Mucosa of stomach (tissue), 1 donor: ENCODE data around the gene CDK5RAP2.

Experiments used
- H3K27me3 ChIP-seq: one replicate; pipeline ENCODE4 v1.7.0; 2013; ENCODE audit warnings: mild to moderate bottlenecking, low read length; ENCODE audit not compliant: control insufficient read depth, insufficient read depth
- H3K36me3 ChIP-seq: one replicate; pipeline ENCODE4 v1.7.0; 2013; ENCODE audit warnings: low read length; ENCODE audit not compliant: control insufficient read depth, insufficient read depth
- H3K4me1 ChIP-seq: one replicate; pipeline ENCODE4 v1.7.0; 2013; ENCODE audit warnings: mild to moderate bottlenecking, low read length; ENCODE audit not compliant: control insufficient read depth, insufficient read depth
- H3K4me3 ChIP-seq: one replicate; pipeline ENCODE4 v1.7.0; 2013; ENCODE audit warnings: low read length
- H3K9ac ChIP-seq: one replicate; pipeline ENCODE4 v1.7.0; 2013; ENCODE audit warnings: mild to moderate bottlenecking, low read length, moderate library complexity
- H3K9me3 ChIP-seq: one replicate; pipeline ENCODE4 v1.7.0; 2013; ENCODE audit warnings: mild to moderate bottlenecking, low read length, moderate library complexity; ENCODE audit not compliant: control insufficient read depth
- donor health status: Pancreatic carcinoma.

The CDK5RAP2 gene

DNA sequence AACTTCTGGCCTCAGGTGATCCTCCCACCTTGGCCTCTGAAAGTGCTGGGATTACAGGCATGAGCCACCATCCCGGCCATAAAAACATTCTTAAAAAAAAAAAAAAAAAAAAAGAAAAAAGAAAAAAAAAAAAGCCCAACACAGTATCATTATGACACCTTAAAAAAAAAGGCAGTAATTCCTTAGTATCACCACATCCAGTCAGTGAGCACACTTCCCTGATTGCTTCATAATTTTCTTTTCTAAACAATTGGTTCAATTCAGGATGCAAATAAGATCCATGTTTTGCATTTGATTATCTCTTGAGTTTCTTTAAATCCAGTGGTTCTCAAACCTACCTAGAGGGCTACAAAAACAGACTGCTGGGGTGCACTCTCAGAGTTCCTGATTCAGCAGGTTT is 182.5 kb downstream of the CDK5RAP2 start:
- Histone ChIP-seq H3K4me1 (no peaks in the 10 kb centered on the region), H3K9ac (no peak overlapping the region), H3K4me3 (no peak overlapping the region), H3K27me3 (no peaks in the 10 kb centered on the region), H3K9me3 (no peaks in the 10 kb centered on the region), H3K36me3 (peaks cover 3% of the 10 kb centered on the region)

GRCh38 chr9:120396931-120397330 is 183.0 kb downstream of the CDK5RAP2 start:
- peaks cover 3% of the 10 kb centered on the region for H3K36me3 ChIP-seq
- H3K9ac ChIP-seq = no peak overlapping the region

DNA sequence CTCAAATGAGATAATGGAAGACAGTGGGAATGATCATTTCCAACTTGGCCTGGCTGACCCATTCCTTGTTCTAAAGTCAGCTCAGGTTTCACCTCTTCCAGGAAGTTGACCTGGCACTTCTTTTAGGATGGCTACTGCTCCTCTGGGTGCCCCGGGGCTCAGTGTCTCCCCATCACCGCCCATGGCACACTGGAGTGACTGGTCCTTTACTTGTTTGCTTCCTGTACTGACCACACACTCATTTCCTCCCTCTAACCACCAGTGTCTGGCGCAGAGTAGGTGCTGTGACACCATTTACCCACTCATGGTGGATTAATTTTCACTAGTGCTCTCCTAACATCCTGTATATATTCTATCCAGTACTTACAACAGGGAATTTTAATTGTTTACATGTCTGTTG is 183.5 kb downstream of the CDK5RAP2 start:
- no peak overlapping the region for H3K9ac ChIP-seq
- H3K4me1 ChIP-seq = no peaks in the 10 kb centered on the region
- H3K36me3 ChIP-seq = peaks cover 3% of the 10 kb centered on the region
- no peaks in the 10 kb centered on the region for H3K27me3 ChIP-seq
- H3K9me3 ChIP-seq = no peaks in the 10 kb centered on the region
- no peak overlapping the region for H3K4me3 ChIP-seq

More at GRCh38 chr9:120396931-120397330, 183.0 kb downstream of the CDK5RAP2 start:
- no peaks in the 10 kb centered on the region for H3K9me3 ChIP-seq
- no peaks in the 10 kb centered on the region for H3K4me1 ChIP-seq
- no peaks in the 10 kb centered on the region for H3K27me3 ChIP-seq
- no peak overlapping the region for H3K4me3 ChIP-seq

DNA sequence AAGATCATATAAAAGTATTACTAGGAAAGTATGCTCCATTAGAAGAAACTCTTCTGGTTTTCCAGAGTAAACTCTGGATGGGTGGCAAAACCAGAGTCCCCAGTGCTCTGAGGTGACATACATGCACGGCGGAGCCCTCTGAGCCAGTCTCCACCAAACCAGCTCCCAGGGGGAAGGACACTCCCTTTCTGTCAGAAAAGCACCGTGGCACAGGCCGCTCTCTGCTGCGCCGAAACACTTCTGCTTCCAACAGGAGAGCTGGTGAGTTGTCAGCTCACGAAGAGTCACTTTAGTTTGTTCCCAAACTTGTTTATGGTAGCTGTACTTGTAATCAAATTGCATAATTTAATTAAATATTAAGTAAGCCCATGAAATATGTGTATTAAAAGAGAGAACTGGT is 184.6 kb downstream of the CDK5RAP2 start:
- no peaks in the 10 kb centered on the region for H3K9me3 ChIP-seq
- H3K36me3 ChIP-seq = peaks cover 3% of the 10 kb centered on the region
- no peak overlapping the region for H3K4me3 ChIP-seq
- H3K4me1 ChIP-seq = peaks cover 1% of the 10 kb centered on the region
- no peaks in the 10 kb centered on the region for H3K27me3 ChIP-seq
- H3K9ac ChIP-seq = no peak overlapping the region

GRCh38 chr9:120394058-120394669 is 185.8 kb downstream of the CDK5RAP2 start:
- Histone ChIP-seq H3K27me3 (no peaks in the 10 kb centered on the region), H3K9me3 (no peaks in the 10 kb centered on the region), H3K9ac (no peak overlapping the region), H3K4me1 (peaks cover 4% of the 10 kb centered on the region), H3K4me3 (no peak overlapping the region), H3K36me3 (peaks cover 3% of the 10 kb centered on the region)

DNA sequence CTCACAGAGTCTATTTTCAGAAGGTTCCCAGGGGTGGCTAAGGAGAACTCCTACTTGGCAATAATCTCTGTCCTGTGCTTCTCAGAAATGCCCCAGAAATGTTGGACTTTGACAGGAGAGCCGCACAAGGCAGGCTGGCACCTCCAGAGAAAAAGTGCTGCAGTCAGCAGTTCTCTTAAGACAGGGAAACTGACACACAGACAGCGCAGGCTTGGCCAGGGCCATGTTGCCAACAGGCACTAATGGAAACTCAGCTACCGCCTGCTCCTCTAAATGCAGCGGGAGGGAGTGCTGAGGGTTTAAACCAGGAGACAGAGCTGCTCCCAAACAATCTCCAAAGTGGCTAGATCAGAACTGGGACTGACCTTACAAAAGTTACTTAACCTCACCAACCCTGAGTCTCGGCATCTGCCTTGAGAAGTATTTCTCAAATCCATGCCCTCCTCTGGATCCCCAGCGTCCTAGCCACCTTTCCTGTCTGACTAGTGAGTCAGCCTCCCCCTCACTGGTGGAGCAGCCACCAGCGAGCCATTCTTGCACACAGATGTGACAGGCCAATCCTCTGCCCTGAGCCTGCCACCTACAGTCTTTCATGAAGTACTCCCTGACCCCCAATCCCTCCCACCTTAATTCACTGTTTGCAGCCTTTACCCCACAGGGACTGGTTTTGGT is 186.4 kb downstream of the CDK5RAP2 start:
- Histone ChIP-seq H3K4me3 (no peak overlapping the region), H3K36me3 (peaks cover 3% of the 10 kb centered on the region), H3K9me3 (no peaks in the 10 kb centered on the region), H3K4me1 (peaks cover 4% of the 10 kb centered on the region), H3K9ac (no peak overlapping the region), H3K27me3 (no peaks in the 10 kb centered on the region)

DNA sequence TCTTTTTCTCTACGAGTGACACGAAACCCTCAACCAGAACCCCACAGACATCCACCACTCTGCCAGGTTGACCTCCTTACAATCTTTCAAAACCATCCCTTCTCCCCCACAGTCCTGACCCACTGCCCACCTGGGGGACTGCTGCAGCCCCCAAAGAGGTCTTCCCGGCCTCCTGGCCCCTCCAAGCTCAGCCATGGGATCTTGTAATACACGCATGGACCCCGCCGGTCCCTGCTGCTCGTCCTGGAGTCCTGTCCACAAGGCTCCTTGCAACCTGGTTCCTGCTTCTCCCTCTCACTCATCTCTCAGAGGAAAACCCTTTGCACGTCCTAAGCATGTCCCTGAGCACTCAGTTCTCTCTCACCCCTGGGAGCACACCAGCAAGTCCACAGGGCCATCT is 187.3 kb downstream of the CDK5RAP2 start:
- H3K4me3 ChIP-seq = no peak overlapping the region
- no peak overlapping the region for H3K9ac ChIP-seq
- no peaks in the 10 kb centered on the region for H3K27me3 ChIP-seq
- H3K9me3 ChIP-seq = no peaks in the 10 kb centered on the region
- peaks cover 3% of the 10 kb centered on the region for H3K36me3 ChIP-seq
- peaks cover 4% of the 10 kb centered on the region for H3K4me1 ChIP-seq

GRCh38 chr9:120392245-120392644 is 187.7 kb downstream of the CDK5RAP2 start:
- no peaks in the 10 kb centered on the region for H3K9me3 ChIP-seq
- no peak overlapping the region for H3K4me3 ChIP-seq
- no peaks in the 10 kb centered on the region for H3K27me3 ChIP-seq
- peaks cover 3% of the 10 kb centered on the region for H3K36me3 ChIP-seq
- no peak overlapping the region for H3K9ac ChIP-seq
- peaks cover 4% of the 10 kb centered on the region for H3K4me1 ChIP-seq

- Histone ChIP-seq H3K9ac (no peak overlapping the region), H3K4me1 (peaks cover 7% of the 10 kb centered on the region), H3K27me3 (no peaks in the 10 kb centered on the region), H3K9me3 (no peaks in the 10 kb centered on the region), H3K4me3 (no peak overlapping the region), H3K36me3 (peaks cover 3% of the 10 kb centered on the region)
These were observed 188.3 kb downstream of the CDK5RAP2 start for GRCh38 chr9:120391691-120392090.

DNA sequence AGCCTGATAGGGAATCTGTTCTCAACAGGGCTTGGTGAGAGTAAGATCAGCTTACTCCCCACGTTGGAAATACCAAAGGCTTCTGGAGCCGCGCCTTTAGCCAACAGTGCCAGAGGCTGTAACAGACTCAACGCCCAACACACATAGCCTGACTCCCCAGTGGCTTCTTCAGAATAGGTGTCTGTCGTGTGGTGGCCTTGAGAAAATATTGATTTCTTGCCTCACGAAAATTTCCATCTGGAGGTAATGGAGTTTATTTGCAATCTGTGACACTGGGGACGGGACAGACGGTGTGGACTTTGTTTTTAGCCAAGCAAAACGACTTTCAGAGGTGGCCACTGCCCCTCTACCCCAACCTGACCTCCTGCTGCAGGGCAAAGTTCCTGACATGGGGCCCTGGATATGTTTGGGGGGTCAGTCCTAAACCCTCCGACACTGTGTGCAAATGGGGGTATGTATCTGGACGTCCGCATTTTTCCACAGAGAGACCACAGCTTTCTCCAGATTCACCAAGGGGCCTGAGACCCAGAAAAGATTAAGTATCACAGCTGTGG is 189.3 kb downstream of the CDK5RAP2 start:
- Histone ChIP-seq H3K27me3 (no peaks in the 10 kb centered on the region), H3K4me1 (peaks cover 17% of the 10 kb centered on the region), H3K4me3 (no peak overlapping the region), H3K9me3 (no peaks in the 10 kb centered on the region), H3K9ac (no peak overlapping the region), H3K36me3 (peaks cover 3% of the 10 kb centered on the region)

DNA sequence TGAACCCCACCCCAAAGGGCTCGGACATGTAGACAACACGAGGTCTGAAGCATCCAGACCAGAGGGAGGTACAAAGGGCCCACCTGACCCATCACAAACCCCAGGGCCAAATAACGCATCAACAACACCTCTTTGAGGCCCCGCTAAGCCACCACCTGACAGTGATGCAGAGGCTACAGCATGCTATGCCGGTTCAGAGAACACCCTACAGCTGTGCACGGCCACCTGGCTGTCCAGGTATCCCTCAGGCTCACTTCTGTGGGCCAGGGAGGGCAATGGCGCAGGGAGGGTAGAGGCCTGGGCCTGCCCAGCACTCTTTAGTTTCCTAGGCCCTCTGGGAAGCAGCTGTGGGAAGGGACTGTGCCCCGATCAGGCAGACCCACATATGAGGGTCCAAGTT is 190.1 kb downstream of the CDK5RAP2 start:
- H3K4me3 ChIP-seq = no peak overlapping the region
- no peak overlapping the region for H3K9ac ChIP-seq
- H3K36me3 ChIP-seq = peaks cover 3% of the 10 kb centered on the region
- H3K27me3 ChIP-seq = no peaks in the 10 kb centered on the region
- H3K9me3 ChIP-seq = no peaks in the 10 kb centered on the region
- peaks cover 23% of the 10 kb centered on the region for H3K4me1 ChIP-seq

GRCh38 chr9:120389300-120389699 is 190.7 kb downstream of the CDK5RAP2 start:
- Histone ChIP-seq H3K27me3 (no peaks in the 10 kb centered on the region), H3K36me3 (peaks cover 3% of the 10 kb centered on the region), H3K9me3 (no peaks in the 10 kb centered on the region), H3K4me3 (no peak overlapping the region), H3K4me1 (peaks cover 29% of the 10 kb centered on the region), H3K9ac (no peak overlapping the region)
